ENCODE measurements around the gene EHD4.

The EHD4 gene

DNA sequence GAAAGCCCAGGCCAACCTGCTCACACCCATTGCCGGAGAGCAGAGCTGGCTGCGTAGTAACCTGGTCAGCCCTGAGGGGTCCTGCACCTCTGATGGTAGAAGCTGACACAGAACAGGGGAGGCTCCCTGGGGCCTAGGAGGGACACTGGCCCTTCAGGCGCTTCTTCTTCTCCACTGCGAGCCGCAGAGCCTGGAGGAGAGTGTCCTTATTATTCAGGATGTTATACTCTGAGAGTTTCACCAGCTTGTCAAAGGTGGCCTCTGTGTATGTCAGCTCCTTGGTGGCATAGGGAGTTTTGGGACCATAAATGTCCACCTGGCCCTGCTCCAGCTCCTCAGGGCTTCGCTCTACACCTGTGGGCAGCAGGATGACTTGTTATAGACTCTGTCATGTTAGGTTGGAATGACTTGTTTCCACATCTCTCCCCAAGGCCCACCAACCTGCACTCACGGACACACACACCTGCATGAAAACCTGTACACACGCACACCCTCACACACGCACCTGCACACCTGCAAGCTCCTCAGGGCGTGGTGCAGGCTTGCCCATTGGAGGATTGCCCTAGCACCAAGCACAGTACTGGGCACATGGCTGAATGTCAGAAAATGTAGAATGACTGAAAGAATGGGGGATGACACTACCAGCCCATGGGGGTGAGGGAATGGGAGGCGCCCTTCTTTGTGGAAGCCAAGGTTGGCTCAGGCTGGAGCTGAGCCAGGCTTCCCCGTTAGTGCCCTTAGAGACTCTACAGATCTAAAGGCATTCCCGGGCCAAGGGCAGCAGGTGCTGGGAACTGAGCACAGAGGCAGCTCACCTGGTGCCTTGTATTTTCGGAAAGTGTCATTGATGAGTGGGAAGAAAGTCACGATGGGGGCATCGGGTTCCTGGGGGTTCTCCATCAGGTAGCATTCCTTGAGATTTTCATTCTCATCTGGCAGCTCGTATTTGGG lies 11.5 kb upstream of the EHD4 start:
- Histone ChIP-seq H3K4me1 (ENCODE audit: control insufficient read depth, insufficient read depth, low read length) (peaks cover 32% of the 10 kb centered on the region), H3K9ac (ENCODE audit: low read length) (no peak overlapping the region), H3K27me3 (ENCODE audit: control insufficient read depth, insufficient read depth, low read length) (no peaks in the 10 kb centered on the region), H3K9me3 (ENCODE audit: control insufficient read depth, low read length) (no peaks in the 10 kb centered on the region), H3K4me3 (ENCODE audit: low read length) (no peak overlapping the region), H3K36me3 (ENCODE audit: control insufficient read depth, insufficient read depth, low read length) (no peaks in the 10 kb centered on the region)

DNA sequence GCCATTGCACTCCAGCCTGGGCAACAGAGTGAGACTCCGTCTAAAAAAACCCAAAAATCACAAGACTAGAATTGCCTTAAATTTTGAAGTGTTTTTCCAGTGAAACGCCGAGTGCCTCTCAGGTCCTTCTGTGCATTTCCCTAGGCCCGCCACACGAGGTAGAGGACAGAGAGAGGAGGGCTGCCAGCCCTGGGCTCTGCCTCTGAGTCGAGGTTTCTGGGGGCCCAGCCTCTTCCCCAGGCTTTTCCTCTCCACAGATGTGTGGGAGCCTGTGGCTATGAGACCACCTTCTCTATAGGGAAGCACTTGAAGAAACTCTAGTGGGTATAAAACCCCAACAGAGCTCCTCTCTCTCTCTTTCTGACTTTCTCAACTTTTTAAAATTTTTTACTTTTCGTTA lies 10.9 kb upstream of the EHD4 start:
- Histone ChIP-seq H3K36me3 (ENCODE audit: control insufficient read depth, insufficient read depth, low read length) (no peaks in the 10 kb centered on the region), H3K4me1 (ENCODE audit: control insufficient read depth, insufficient read depth, low read length) (peaks cover 32% of the 10 kb centered on the region), H3K9ac (ENCODE audit: low read length) (no peak overlapping the region), H3K9me3 (ENCODE audit: control insufficient read depth, low read length) (no peaks in the 10 kb centered on the region), H3K4me3 (ENCODE audit: low read length) (no peak overlapping the region), H3K27me3 (ENCODE audit: control insufficient read depth, insufficient read depth, low read length) (no peaks in the 10 kb centered on the region)

DNA sequence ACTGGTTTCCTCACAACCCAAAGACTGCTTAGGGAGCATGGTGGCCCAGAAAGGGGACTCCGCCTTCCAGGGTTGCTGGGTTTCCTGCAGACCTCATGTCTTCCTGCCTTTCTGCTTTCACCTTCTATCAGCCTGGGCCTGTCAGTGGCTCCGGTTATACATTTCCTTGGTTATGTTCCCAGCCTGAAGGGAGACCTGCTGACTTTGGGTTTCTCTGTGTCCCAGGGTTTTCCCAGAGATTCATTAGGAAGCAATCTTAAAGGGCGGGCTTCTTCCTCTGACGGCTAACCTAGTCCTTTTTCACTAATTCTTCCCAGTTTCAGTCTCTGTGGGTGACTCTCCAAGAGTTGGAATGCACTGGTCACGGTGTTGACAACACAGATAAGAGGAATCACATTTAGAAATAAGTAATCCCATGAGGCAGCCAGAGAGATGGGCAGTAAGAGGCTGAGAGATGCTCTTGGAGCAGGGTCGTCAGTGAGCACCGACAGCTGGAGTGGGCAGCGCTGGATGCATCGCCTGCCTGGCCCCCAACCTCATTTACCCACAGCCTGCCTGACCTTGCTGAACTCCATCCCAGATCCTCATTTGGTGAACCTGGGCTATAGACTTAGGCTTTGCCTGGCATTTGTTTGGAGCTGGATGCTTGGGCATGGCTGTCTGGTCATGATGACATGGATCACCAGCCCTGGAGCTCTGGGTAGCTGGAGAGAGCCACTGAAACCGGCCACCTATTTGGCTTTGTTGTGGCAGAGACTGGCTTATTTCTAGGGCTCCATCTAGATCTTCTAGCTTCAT lies 10.0 kb upstream of the EHD4 start:
- H3K4me3 ChIP-seq (ENCODE audit: low read length) = no peak overlapping the region
- no peaks in the 10 kb centered on the region for H3K27me3 ChIP-seq (ENCODE audit: control insufficient read depth, insufficient read depth, low read length)
- H3K36me3 ChIP-seq (ENCODE audit: control insufficient read depth, insufficient read depth, low read length) = no peaks in the 10 kb centered on the region
- no peak overlapping the region for H3K9ac ChIP-seq (ENCODE audit: low read length)
- no peaks in the 10 kb centered on the region for H3K9me3 ChIP-seq (ENCODE audit: control insufficient read depth, low read length)
- peaks cover 32% of the 10 kb centered on the region for H3K4me1 ChIP-seq (ENCODE audit: control insufficient read depth, insufficient read depth, low read length)

DNA sequence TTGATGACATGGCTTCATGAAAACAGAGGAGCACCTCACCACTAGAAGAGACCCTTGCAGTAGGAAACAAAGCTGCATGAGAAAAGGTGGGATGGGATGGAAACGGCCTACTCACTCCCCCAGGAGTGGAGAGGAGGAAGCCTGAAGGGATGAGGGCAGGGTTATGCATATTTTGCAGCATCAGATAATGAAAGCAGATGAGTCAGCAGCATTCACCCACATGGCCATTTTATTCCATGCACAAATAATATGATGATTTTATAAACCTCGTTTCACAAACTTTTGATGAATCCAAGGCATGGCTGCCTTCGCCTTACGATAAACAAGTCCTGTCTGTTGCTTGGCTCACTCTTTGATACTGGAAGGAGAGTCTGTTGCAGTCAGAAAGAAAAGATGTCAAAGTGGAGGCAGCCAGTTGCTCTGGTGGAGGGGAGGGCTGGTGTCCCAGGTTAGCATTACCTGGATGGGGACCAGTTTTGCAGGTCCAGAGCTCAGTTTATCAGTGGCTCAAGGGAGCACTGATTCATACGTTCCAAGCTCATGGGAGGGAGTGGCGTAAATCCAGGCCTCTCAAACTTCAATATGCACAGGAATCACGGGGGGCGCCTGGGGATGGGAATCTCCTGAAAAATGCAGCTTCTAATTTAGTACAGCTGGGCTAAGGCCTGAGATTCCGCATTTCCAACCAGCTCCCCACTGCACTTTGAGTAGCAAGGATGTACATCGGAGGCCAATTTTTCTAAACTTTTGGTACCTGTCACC lies 9.2 kb upstream of the EHD4 start:
- H3K36me3 ChIP-seq (ENCODE audit: control insufficient read depth, insufficient read depth, low read length) = no peaks in the 10 kb centered on the region
- no peaks in the 10 kb centered on the region for H3K9me3 ChIP-seq (ENCODE audit: control insufficient read depth, low read length)
- no peak overlapping the region for H3K9ac ChIP-seq (ENCODE audit: low read length)
- H3K4me3 ChIP-seq (ENCODE audit: low read length) = no peak overlapping the region
- H3K27me3 ChIP-seq (ENCODE audit: control insufficient read depth, insufficient read depth, low read length) = no peaks in the 10 kb centered on the region
- H3K4me1 ChIP-seq (ENCODE audit: control insufficient read depth, insufficient read depth, low read length) = peaks cover 32% of the 10 kb centered on the region

DNA sequence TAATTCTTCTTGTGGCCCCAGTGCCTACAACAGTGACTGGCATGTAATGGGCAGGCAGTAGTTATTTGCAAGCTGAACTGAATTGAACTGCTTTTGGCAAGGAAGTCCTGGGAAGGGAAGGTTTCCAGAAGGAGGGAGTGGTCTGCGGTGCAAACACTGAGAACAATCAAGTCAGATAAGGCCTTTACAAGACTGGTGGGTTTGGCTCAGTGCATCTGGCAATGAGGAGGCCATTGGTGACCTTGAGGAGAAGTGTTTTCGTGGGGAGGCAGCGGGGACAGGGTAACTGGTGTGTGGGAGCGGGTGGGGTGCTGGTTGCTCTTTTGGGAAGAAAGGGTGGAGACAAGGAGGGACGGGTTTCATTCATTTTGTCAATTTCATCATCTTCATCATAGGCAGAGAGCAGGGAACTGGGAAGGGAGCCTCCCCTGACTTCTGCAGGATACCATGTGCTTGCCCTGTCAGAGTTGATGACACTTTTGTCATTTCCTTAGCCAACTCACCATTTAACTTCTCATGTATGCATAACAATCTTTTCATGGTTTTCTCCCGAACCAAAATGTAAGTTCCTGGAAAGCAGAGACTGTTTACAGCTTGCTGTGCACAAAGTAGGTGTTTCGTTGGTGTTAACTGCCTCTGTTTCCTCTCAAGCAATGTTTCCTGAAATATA lies 8.4 kb upstream of the EHD4 start:
- H3K4me3 ChIP-seq (ENCODE audit: low read length) = no peak overlapping the region
- H3K9ac ChIP-seq (ENCODE audit: low read length) = no peak overlapping the region
- H3K27me3 ChIP-seq (ENCODE audit: control insufficient read depth, insufficient read depth, low read length) = no peaks in the 10 kb centered on the region
- H3K36me3 ChIP-seq (ENCODE audit: control insufficient read depth, insufficient read depth, low read length) = no peaks in the 10 kb centered on the region
- peaks cover 32% of the 10 kb centered on the region for H3K4me1 ChIP-seq (ENCODE audit: control insufficient read depth, insufficient read depth, low read length)
- no peaks in the 10 kb centered on the region for H3K9me3 ChIP-seq (ENCODE audit: control insufficient read depth, low read length)

DNA sequence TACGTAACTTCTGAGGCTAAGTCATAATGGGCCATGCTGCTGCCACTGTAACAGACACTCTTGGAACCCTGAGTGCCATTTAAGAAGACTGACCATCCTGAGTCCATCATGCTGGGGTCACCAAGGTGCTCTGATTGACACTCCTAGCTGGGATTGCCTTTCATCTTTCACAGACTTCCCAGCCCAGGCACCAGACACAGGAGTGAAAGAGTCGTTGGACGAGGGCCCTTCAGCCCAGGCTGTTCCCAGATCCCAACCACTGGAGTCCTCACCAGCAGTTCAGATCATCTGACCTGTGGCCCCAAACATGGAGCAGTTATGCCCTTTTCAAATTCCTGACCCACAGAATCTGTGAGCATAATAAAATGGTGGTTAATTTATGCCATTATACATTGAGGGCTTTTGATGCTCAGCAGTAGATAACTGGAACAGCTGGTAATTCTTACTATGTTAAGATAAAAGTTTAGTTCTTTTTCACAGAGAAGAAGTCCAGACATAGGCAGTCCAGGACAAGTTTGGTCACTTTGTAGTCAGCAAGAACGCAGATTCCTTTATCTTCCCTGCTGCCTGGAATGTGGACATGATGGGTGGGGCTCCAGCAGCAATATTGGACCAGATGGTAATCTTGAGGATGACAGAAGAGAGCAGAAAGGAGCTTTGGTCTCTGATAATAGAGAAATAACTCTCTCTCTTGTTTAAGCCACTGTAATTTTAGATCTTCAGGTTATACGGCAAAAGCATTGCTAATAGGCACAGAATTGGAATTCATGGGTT lies 7.3 kb upstream of the EHD4 start:
- Histone ChIP-seq H3K9me3 (ENCODE audit: control insufficient read depth, low read length) (no peaks in the 10 kb centered on the region), H3K27me3 (ENCODE audit: control insufficient read depth, insufficient read depth, low read length) (no peaks in the 10 kb centered on the region), H3K4me3 (ENCODE audit: low read length) (no peak overlapping the region), H3K4me1 (ENCODE audit: control insufficient read depth, insufficient read depth, low read length) (peaks cover 32% of the 10 kb centered on the region), H3K36me3 (ENCODE audit: control insufficient read depth, insufficient read depth, low read length) (no peaks in the 10 kb centered on the region), H3K9ac (ENCODE audit: low read length) (no peak overlapping the region)

DNA sequence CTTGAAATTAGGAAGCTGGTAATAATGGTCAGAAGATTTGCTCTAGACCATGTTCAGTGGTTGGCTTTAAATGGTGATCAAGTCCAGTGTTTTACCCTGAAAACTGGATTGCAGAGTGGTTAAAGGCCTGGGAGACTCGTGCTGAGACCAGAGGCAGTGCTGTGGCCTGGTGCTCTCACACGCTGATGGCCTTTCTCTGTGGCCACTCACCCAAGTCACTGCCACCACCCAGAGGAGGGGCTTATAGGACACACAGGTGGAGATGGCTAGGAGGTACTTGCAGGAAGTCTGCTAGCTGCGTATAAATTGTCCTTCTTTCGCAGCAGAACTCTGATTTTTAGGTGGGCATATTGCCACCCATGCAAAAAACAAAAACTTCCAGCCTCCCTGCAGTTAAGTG lies 6.2 kb upstream of the EHD4 start:
- H3K27me3 ChIP-seq (ENCODE audit: control insufficient read depth, insufficient read depth, low read length) = no peaks in the 10 kb centered on the region
- no peaks in the 10 kb centered on the region for H3K36me3 ChIP-seq (ENCODE audit: control insufficient read depth, insufficient read depth, low read length)
- no peak overlapping the region for H3K4me3 ChIP-seq (ENCODE audit: low read length)
- no peaks in the 10 kb centered on the region for H3K9me3 ChIP-seq (ENCODE audit: control insufficient read depth, low read length)
- H3K4me1 ChIP-seq (ENCODE audit: control insufficient read depth, insufficient read depth, low read length) = peaks cover 32% of the 10 kb centered on the region
- H3K9ac ChIP-seq (ENCODE audit: low read length) = no peak overlapping the region

DNA sequence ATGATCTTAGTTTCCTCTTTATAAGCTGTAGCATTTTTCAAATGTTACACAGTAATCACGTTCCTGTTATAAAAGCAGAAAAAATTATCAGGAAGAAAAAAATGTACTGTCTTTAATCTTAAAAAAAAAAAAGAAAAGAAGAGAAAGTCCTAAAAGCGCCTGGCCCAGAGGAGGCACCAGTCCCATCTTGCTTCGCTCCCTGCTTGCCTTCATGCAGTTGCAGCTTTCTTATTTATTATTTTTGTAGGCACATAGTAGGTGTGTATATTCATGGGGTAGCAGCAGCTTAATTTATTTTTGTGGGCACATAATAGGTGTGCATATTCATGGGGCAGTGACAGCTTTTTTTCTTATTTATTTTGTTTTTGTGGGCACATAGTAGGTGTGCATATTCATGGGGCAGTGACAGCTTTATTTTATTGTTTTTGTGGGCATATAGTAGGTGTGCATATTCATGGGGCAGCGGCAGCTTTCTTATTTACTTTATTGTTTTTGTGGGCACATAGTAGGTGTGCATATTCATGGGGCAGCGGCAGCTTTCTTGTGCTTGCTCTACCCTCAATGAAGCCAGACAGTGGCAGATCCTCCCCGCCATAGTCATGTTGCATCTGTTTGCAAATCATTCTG lies 5.5 kb upstream of the EHD4 start:
- Histone ChIP-seq H3K9me3 (ENCODE audit: control insufficient read depth, low read length) (no peaks in the 10 kb centered on the region), H3K9ac (ENCODE audit: low read length) (no peak overlapping the region), H3K36me3 (ENCODE audit: control insufficient read depth, insufficient read depth, low read length) (no peaks in the 10 kb centered on the region), H3K4me1 (ENCODE audit: control insufficient read depth, insufficient read depth, low read length) (peaks cover 34% of the 10 kb centered on the region), H3K4me3 (ENCODE audit: low read length) (no peak overlapping the region), H3K27me3 (ENCODE audit: control insufficient read depth, insufficient read depth, low read length) (no peaks in the 10 kb centered on the region)

DNA sequence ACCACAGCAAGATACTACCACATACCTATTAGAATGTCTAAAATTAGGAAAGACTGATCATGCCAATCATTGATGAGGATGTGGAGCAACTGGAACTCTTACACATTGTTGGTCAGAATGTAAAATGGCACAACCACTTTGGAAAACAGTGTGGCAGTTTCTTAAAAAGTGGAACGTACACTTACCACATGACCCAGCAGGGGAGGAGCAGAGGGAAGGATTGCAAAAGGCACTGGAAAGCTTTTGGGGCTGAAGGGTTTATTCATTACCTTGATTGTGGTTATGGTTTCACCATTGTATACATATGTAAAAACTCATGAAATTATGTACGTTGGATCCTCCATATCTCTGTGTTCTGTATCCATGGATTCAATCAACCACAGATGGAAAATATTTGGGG lies 3.3 kb upstream of the EHD4 start:
- no peaks in the 10 kb centered on the region for H3K36me3 ChIP-seq (ENCODE audit: control insufficient read depth, insufficient read depth, low read length)
- peaks cover 23% of the 10 kb centered on the region for H3K4me1 ChIP-seq (ENCODE audit: control insufficient read depth, insufficient read depth, low read length)
- H3K9ac ChIP-seq (ENCODE audit: low read length) = no peak overlapping the region
- no peak overlapping the region for H3K4me3 ChIP-seq (ENCODE audit: low read length)
- no peaks in the 10 kb centered on the region for H3K27me3 ChIP-seq (ENCODE audit: control insufficient read depth, insufficient read depth, low read length)
- H3K9me3 ChIP-seq (ENCODE audit: control insufficient read depth, low read length) = no peaks in the 10 kb centered on the region

DNA sequence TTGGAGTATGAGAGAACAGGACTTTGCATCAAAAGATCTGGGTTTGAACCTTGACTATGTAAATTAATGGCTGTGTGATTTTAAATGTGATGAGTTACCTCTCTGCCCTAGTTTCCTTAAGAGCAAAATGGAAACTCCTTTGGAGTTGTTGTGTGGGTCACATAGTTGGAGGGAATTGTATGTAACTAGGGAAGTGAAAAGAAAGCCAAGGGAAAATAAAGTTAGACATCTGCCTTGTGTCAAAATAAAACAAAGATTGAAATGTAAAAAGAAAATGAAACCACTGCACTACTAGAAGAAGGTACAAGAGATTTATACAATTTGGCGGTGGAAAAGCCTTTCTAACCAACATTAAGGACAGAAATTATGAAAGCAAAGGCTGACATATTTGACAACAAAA lies 1.7 kb upstream of the EHD4 start:
- H3K4me3 ChIP-seq (ENCODE audit: low read length) = no peak overlapping the region
- H3K4me1 ChIP-seq (ENCODE audit: control insufficient read depth, insufficient read depth, low read length) = peaks cover 19% of the 10 kb centered on the region
- no peaks in the 10 kb centered on the region for H3K27me3 ChIP-seq (ENCODE audit: control insufficient read depth, insufficient read depth, low read length)
- H3K9ac ChIP-seq (ENCODE audit: low read length) = no peak overlapping the region
- no peaks in the 10 kb centered on the region for H3K36me3 ChIP-seq (ENCODE audit: control insufficient read depth, insufficient read depth, low read length)
- no peaks in the 10 kb centered on the region for H3K9me3 ChIP-seq (ENCODE audit: control insufficient read depth, low read length)

DNA sequence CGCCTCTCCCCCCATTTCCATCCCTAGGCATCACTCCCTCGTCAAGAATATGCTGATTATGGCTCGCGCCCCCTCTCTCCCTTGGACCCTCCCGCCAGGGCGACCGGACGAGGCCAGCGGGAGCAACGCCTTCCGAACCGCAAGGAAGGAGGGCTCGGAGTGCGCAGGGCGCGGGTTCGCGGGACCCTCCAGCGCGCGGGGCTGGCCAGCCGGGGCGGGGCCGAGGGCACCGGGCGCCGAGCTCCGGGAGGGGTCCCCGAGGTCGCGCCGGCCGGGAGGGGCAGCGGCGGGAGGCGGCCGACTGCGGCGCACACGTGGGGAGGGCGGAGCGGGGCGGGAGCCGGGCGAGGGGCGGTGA lies 483 bp downstream of the EHD4 start:
- Histone ChIP-seq H3K4me1 (ENCODE audit: control insufficient read depth, insufficient read depth, low read length) (peaks cover 19% of the 10 kb centered on the region), H3K9me3 (ENCODE audit: control insufficient read depth, low read length) (no peaks in the 10 kb centered on the region), H3K36me3 (ENCODE audit: control insufficient read depth, insufficient read depth, low read length) (no peaks in the 10 kb centered on the region), H3K4me3 (ENCODE audit: low read length) (peak overlapping the region; percentile 64), H3K9ac (ENCODE audit: low read length) (peak overlapping the region; percentile 81), H3K27me3 (ENCODE audit: control insufficient read depth, insufficient read depth, low read length) (no peaks in the 10 kb centered on the region)

Data from mucosa of stomach (tissue), 1 donor.